ENCODE results near the gene CNTNAP2. TPM values are rescaled to one million over a fixed set of nuclear protein-coding genes. Genes with fewer than 3 reads are reported as not detected.

The CNTNAP2 gene
- total RNA-seq, 1 experiment from 2014 or later = 60.0 TPM

GRCh38 chr7:146359176-146359575 is 242.6 kb downstream of the CNTNAP2 start:
- no TSS peak for BruUV-seq (replicated peaks)
- Histone ChIP-seq H3K4me1 (ENCODE audit: insufficient read depth, low read length, poor library complexity, severe bottlenecking) (no peaks in the 10 kb centered on the region), H3K4me3 (ENCODE audit: low read depth, low read length, poor library complexity, severe bottlenecking) (no peak overlapping the region), H3K9me3 (ENCODE audit: low read depth, low read length, poor library complexity, severe bottlenecking) (no peaks in the 10 kb centered on the region), H3K36me3 (ENCODE audit: insufficient read depth, low read length, poor library complexity, severe bottlenecking) (no peaks in the 10 kb centered on the region), H3K27ac (ENCODE audit: low read depth, low read length, poor library complexity, severe bottlenecking) (no peak overlapping the region), H3K27me3 (replicated peaks; ENCODE audit: insufficient read depth, low read depth, low read length, poor library complexity) (no peaks in the 10 kb centered on the region)
- POLR2A ChIA-PET (ENCODE audit: low non-redundant PET) = no interaction called here
- CTCF ChIA-PET = no interaction called here
- TF ChIP-seq CTCF (conservative IDR thresholded peaks at IDR 0.05; ENCODE audit: low read depth, low read length) (no peak), EZH2 (IDR thresholded peaks at IDR 0.05; ENCODE audit: borderline replicate concordance, low read depth, low read length, poor library complexity, severe bottlenecking) (no peak)
- intact Hi-C loops (cut with micrococcal nuclease; ENCODE audit: unreplicated experiment) = no loop called here
- DNase-seq (ENCODE audit: low spot score) = no peak

GRCh38 chr7:146366938-146367337 is 250.3 kb downstream of the CNTNAP2 start:
- intact Hi-C loops (cut with micrococcal nuclease; ENCODE audit: unreplicated experiment) = no loop called here
- TF ChIP-seq EZH2 (IDR thresholded peaks at IDR 0.05; ENCODE audit: borderline replicate concordance, low read depth, low read length, poor library complexity, severe bottlenecking) (no peak), CTCF (conservative IDR thresholded peaks at IDR 0.05; ENCODE audit: low read depth, low read length) (no peak)
- Histone ChIP-seq H3K27ac (ENCODE audit: low read depth, low read length, poor library complexity, severe bottlenecking) (no peak overlapping the region), H3K4me3 (ENCODE audit: low read depth, low read length, poor library complexity, severe bottlenecking) (no peak overlapping the region), H3K4me1 (ENCODE audit: insufficient read depth, low read length, poor library complexity, severe bottlenecking) (no peaks in the 10 kb centered on the region), H3K9me3 (ENCODE audit: low read depth, low read length, poor library complexity, severe bottlenecking) (no peaks in the 10 kb centered on the region), H3K36me3 (ENCODE audit: insufficient read depth, low read length, poor library complexity, severe bottlenecking) (no peaks in the 10 kb centered on the region), H3K27me3 (replicated peaks; ENCODE audit: insufficient read depth, low read depth, low read length, poor library complexity) (no peaks in the 10 kb centered on the region)
- DNase-seq (ENCODE audit: low spot score) = no peak
- CTCF ChIA-PET = no interaction called here
- BruUV-seq (replicated peaks) = no TSS peak
- POLR2A ChIA-PET (ENCODE audit: low non-redundant PET) = no interaction called here

GRCh38 chr7:146370171-146370570 is 253.6 kb downstream of the CNTNAP2 start:
- no peak overlapping the region for H3K4me3 ChIP-seq (ENCODE audit: low read depth, low read length, poor library complexity, severe bottlenecking)
- ChIA-PET CTCF (no interaction called here), POLR2A (ENCODE audit: low non-redundant PET) (no interaction called here)
- TF ChIP-seq EZH2 (IDR thresholded peaks at IDR 0.05; ENCODE audit: borderline replicate concordance, low read depth, low read length, poor library complexity, severe bottlenecking) (no peak), CTCF (conservative IDR thresholded peaks at IDR 0.05; ENCODE audit: low read depth, low read length) (no peak)
- no peak for DNase-seq (ENCODE audit: low spot score)
- no peaks in the 10 kb centered on the region for H3K27me3 ChIP-seq (replicated peaks; ENCODE audit: insufficient read depth, low read depth, low read length, poor library complexity)
- H3K27ac ChIP-seq (ENCODE audit: low read depth, low read length, poor library complexity, severe bottlenecking) = no peak overlapping the region
- intact Hi-C loops (cut with micrococcal nuclease; ENCODE audit: unreplicated experiment) = no loop called here
- H3K9me3 ChIP-seq (ENCODE audit: low read depth, low read length, poor library complexity, severe bottlenecking) = no peaks in the 10 kb centered on the region
- no peaks in the 10 kb centered on the region for H3K4me1 ChIP-seq (ENCODE audit: insufficient read depth, low read length, poor library complexity, severe bottlenecking)
- no TSS peak for BruUV-seq (replicated peaks)
- no peaks in the 10 kb centered on the region for H3K36me3 ChIP-seq (ENCODE audit: insufficient read depth, low read length, poor library complexity, severe bottlenecking)
